Amniotic stem cell (primary cell): ENCODE data around the gene CEP170B.
"Not testable (repeated sequence)": the region's sequence is repeated elsewhere in the genome, so short reads cannot be mapped to it uniquely, and the experiment has no call there.

Experiments used
- DNase-seq: peaks from one replicate; lab custom pipeline; 2025; lab: John Stamatoyannopoulos, UW

The CEP170B gene

GRCh38 chr14:104844306-104845032 is 20.6 kb upstream of the CEP170B start:
- no peak for DNase-seq

DNA sequence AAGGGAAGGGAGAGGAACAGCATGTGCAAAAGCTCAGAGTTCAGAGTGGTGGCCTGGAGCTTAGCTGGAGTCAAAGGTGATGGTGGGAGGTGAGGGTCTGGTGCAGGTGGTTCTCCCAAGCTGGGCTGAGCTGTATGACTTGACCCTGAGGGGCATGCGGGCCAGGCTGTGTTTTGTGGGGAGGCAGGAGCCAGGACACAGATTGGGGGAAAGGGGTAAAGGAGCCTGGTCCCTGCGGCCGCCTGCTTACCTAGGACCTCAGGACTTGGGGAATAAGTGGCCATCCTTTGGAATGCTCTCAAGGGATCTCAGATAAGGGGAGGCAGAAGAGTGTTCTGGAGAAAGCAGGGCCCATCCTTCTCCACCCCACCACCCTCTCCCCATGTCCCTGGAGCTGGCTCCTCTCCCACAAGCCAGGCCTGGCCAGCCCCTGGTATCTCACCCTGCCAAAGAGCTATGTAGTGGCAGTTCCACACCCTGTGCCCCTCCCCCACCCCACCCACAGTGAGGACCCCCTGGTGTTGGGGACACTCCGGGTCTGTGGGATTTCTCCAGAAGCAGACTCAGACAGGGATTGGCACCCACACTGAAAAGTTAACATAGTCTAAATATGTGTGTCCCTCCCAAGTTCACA is 19.9 kb upstream of the CEP170B start:
- DNase-seq: no peak

- no peak for DNase-seq
Measured at GRCh38 chr14:104845834-104846441, 19.1 kb upstream of the CEP170B start.

- DNase-seq: no peak
Measured at GRCh38 chr14:104852280-104852663, 12.8 kb upstream of the CEP170B start.

GRCh38 chr14:104855532-104856090 is 9.5 kb upstream of the CEP170B start:
- DNase-seq: no peak

GRCh38 chr14:104856157-104856868 is 8.8 kb upstream of the CEP170B start:
- no peak for DNase-seq

GRCh38 chr14:104856869-104857860 is 7.9 kb upstream of the CEP170B start:
- DNase-seq: no peak

DNA sequence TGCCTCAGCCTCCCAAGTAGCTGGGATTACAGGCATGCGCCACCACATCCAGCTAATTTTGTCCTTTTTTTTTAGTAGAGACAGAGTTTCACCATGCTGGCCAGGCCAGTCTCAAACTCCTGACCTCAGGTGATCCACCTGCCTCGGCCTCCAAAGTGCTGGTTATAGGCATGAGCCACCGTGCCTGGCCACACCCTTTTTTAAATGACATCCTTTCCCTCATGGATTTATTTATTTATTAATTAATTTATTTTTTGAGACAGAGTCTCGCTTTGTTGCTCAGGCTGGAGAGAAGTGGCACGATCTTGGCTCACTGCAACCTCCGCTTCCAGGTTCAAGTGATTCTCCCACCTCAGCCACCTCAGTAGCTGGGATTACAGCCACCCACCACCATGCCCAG is 7.1 kb upstream of the CEP170B start:
- not testable (repeated sequence) for DNase-seq

DNA sequence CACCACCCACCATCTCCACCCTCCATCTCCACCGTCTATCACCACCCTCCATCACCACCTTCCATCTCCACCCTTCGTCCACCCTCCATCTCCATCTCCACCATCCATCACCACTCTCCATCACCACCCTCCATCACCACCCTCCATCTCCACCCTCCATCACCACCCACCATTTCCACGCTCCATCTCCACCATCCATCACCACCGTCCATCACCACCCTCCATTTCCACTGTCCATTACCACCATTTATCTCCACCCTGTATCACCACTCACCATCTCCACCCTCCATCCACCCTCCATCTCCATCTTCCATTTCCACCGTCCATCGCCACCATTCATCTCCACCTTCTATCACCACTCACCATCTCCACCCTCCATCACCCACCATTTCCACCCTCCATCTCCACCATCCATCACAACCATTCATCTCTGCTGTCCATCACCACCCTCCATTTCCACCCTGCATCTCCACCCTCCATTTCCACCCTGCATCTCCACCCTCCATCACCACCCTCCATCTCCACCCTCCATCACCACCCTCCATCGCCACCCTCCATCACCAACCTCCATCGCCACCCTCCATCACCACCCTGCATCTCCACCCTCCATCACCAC is 6.1 kb upstream of the CEP170B start:
- DNase-seq: no peak

- no peak for DNase-seq
Measured at GRCh38 chr14:104859900-104860299, 5.2 kb upstream of the CEP170B start.

DNA sequence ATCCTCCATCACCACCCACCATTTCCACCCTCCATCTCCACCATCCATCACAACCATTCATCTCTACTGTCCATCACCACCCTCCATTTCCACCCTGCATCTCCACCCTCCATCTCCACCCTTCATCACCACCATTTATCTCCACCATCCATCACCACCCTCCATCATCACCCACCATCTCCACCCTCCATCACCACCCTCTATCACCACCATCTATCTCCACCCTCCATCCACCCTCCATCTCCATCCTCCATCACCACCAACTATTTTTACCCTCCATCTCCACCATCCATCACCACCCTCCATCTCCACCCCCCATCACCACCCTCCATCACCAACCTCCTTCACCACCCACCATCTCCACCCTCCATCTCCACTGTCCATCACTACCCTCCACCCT is 4.7 kb upstream of the CEP170B start:
- no peak for DNase-seq

DNA sequence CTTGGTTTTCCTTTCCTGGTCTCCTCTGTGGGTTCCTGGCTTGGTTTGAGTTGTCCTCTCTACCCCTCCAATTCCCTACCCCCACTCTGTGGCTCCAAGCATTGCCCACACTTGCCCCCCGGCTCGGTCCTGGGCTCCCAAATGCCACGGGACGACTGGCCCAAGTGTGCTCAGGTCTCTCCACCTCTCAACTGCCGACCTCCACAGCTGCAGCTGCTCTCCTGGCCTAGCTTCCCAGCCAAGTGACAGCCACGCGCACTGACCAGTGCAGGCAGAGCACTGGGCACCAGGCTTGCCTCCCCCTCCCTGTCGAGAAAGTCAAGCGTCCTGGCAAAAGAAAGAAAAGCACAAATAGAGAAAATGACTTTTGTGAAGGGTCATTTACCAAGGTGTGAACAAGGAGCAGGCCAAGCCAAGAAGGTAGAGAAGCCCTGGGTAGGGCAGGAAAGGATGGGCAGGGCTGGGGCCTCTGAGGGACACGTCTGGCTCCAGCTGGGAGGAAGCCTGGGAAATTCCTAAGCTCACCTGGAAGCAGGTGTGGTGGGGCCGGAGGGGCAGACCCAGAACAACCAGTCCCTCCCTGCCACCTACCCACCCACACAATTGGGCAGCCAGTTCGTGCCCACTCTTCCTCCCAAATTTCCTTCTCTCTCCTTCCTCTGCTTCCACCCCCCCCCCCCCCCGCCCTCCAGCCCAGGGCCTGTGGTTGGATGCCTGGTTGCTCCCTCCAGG is 1.8 kb upstream of the CEP170B start:
- DNase-seq: no peak

- DNase-seq: no peak
Measured at GRCh38 chr14:104863923-104864266, 1.2 kb upstream of the CEP170B start.

DNA sequence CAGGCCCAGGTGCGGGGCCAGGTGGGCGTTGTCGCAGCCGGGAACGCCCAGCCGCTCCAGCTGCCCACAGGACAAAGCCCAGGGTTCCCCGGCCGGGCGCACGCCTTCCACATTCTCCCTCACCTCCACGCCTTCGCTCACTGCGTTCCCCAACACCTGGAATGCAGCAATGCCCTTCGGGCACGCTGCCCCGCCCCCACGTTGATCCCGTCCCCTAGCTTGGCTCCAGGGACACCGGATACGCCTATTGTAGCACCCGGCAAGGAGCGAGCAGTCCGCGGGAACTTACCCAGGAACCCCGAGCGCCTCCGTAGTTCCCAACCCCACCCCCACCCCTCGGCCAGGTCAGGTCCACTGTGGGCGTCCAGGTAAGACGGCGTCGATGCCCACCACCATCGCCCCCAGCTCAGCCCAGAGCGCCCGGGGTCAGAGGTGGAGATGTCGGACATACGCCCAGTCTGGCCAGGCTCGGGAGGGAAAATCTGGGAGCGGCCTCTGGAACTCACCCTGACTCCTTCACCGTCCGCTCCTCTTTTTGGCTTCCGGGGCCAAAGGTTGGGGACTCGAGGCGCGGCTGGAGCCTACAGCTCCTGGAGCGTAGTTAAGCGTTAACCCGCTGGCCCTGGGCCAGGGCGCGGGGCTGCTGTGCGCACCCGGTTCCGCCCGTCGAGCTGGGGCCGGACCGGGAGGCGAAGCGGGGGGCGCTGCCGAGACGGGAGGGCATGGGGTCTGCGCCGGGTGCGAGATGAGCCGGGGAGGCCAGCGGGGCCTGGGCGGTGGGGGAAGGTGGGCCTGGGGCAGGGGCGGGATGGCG is 594 bp upstream of the CEP170B start:
- DNase-seq: no peak

- peak; percentile 36 for DNase-seq
Measured at GRCh38 chr14:104865631-104866441, 768 bp downstream of the CEP170B start.

- DNase-seq: no peak
Measured at GRCh38 chr14:104866451-104867370, 1.6 kb downstream of the CEP170B start.

GRCh38 chr14:104867371-104868059 is 2.4 kb downstream of the CEP170B start:
- no peak for DNase-seq
